HG03060 (cell line): ENCODE measurements around the gene HHLA2.

Experiments
- ATAC-seq: cut with Tn5 transposase; IDR thresholded peaks from one replicate; pipeline ENCODE4 v1.9.1; 2021; ENCODE audit warnings: low read depth, moderate number of reproducible peaks; ENCODE audit not compliant: unreplicated experiment

The HHLA2 gene

GRCh38 chr3:108297647-108298046 is 1.3 kb downstream of the HHLA2 start:
- no peak for ATAC-seq

- no peak for ATAC-seq
These were observed 1.7 kb downstream of the HHLA2 start for GRCh38 chr3:108298056-108298455.

- no peak for ATAC-seq
These were observed 3.9 kb downstream of the HHLA2 start for GRCh38 chr3:108300103-108300849.

- no peak for ATAC-seq
These were observed 5.5 kb downstream of the HHLA2 start for GRCh38 chr3:108301695-108302404.

- ATAC-seq, result no peak
These were observed 6.2 kb downstream of the HHLA2 start for GRCh38 chr3:108302570-108302969.

- ATAC-seq, result no peak
These were observed 9.3 kb downstream of the HHLA2 start for GRCh38 chr3:108305484-108306172.

- ATAC-seq, result no peak
These were observed 15.4 kb downstream of the HHLA2 start for GRCh38 chr3:108311797-108312196.

GRCh38 chr3:108312656-108313055 is 16.3 kb downstream of the HHLA2 start:
- ATAC-seq, result no peak

- ATAC-seq, result no peak
These were observed 19.5 kb downstream of the HHLA2 start for GRCh38 chr3:108315767-108316301.

- no peak for ATAC-seq
These were observed 23.2 kb downstream of the HHLA2 start for GRCh38 chr3:108319428-108320082.

GRCh38 chr3:108320746-108321350 is 24.5 kb downstream of the HHLA2 start:
- no peak for ATAC-seq

GRCh38 chr3:108322352-108322751 is 26.0 kb downstream of the HHLA2 start:
- no peak for ATAC-seq

- ATAC-seq, result no peak
These were observed 27.8 kb downstream of the HHLA2 start for GRCh38 chr3:108324177-108324576.

- ATAC-seq, result no peak
These were observed 30.8 kb downstream of the HHLA2 start for GRCh38 chr3:108327168-108327567.

GRCh38 chr3:108328821-108329486 is 32.6 kb downstream of the HHLA2 start:
- ATAC-seq, result no peak

- ATAC-seq, result no peak
These were observed 33.2 kb downstream of the HHLA2 start for GRCh38 chr3:108329508-108329907.

- no peak for ATAC-seq
These were observed 33.6 kb downstream of the HHLA2 start for GRCh38 chr3:108329947-108330346.

GRCh38 chr3:108331792-108332191 is 35.4 kb downstream of the HHLA2 start:
- no peak for ATAC-seq

- no peak for ATAC-seq
These were observed 37.6 kb downstream of the HHLA2 start for GRCh38 chr3:108333961-108334360.

GRCh38 chr3:108334701-108335100 is 38.4 kb downstream of the HHLA2 start:
- no peak for ATAC-seq
